Measurements from ENCODE around the gene PSMC5.

DNA sequence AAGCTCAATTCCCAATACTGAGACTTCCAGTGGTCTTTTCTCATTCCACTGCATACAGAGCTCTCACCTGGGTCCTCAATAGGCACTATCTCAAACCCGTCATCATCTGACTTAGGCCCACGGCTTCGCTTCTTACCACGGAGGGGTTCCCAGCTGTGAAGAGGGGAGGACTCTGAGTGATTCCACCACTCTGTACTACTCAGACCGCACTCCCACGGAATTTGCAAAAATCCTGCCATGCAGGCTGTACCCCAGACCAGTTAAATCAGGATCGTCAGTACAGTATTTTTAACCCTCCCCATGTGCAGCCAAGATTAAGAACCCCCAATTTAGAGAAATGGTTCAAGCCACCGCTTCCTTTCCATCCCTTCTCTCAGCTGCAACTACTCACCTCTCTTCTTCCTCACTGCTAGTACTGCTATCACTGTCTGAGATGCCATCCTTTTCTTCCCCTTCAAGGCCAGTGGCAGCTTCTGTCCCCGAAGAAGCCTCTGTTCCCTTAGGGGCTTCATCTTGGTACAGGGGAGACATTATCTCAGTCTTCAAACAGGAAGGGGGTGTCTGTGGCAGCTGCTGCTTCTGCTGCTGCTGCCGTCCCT is 6.2 kb upstream of the PSMC5 start:
- TF ChIP-seq, protein P1, sequence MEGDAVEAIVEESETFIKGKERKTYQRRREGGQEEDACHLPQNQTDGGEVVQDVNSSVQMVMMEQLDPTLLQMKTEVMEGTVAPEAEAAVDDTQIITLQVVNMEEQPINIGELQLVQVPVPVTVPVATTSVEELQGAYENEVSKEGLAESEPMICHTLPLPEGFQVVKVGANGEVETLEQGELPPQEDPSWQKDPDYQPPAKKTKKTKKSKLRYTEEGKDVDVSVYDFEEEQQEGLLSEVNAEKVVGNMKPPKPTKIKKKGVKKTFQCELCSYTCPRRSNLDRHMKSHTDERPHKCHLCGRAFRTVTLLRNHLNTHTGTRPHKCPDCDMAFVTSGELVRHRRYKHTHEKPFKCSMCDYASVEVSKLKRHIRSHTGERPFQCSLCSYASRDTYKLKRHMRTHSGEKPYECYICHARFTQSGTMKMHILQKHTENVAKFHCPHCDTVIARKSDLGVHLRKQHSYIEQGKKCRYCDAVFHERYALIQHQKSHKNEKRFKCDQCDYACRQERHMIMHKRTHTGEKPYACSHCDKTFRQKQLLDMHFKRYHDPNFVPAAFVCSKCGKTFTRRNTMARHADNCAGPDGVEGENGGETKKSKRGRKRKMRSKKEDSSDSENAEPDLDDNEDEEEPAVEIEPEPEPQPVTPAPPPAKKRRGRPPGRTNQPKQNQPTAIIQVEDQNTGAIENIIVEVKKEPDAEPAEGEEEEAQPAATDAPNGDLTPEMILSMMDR (conservative IDR thresholded peaks at IDR 0.05; ENCODE audit: low read length), result no peak
- no peak for TF ChIP-seq EZH2phosphoT487 (IDR thresholded peaks at IDR 0.05; ENCODE audit: borderline replicate concordance, low read depth, low read length)

All from OCI-LY7 (cell line).